CD14-positive monocyte (primary cell): ENCODE measurements around the gene RUNX2. TPM values are rescaled to one million over a fixed set of nuclear protein-coding genes. Genes with fewer than 3 reads are reported as not detected.

Source experiments
- DNase-seq, 3 donors: peaks; one replicate each; pipeline ENCODE4 v3.0.0-alpha.2; 2011 to 2022
- H2AFZ ChIP-seq: 2 replicates; pipeline ENCODE4 v1.6.0; 2012; ENCODE audit warnings: mild to moderate bottlenecking, low read depth, low read length, inconsistent platforms; ENCODE audit not compliant: insufficient read depth, poor library complexity, severe bottlenecking
- H3K27ac ChIP-seq, 2 donors: 1 replicate in 1 of 2; 2 replicates in 1 of 2; pipeline ENCODE4 v1.5.1; 2012 to 2013; ENCODE audit warnings: low read length in 2 of 2, control low read depth in 1 of 2, inconsistent platforms in 1 of 2, low read depth in 1 of 2, mild to moderate bottlenecking in 1 of 2
- H3K27me3 ChIP-seq, 2 donors: one replicate each; pipeline versions ENCODE4 v1.6.0 to v1.6.1; 2011 to 2013; ENCODE audit warnings: low read length in 2 of 2; ENCODE audit not compliant: control insufficient read depth in 2 of 2, insufficient read depth in 2 of 2
- H3K36me3 ChIP-seq, 2 donors: replicated peaks in 1 of 2; 1 replicate in 1 of 2; 2 replicates in 1 of 2; pipeline versions ENCODE4 v1.5.1 to v1.6.1; 2012 to 2013; ENCODE audit warnings: low read length in 2 of 2, control low read depth in 1 of 2, inconsistent platforms in 1 of 2, mild to moderate bottlenecking in 1 of 2; ENCODE audit not compliant: insufficient read depth in 2 of 2, control insufficient read depth in 1 of 2
- H3K4me1 ChIP-seq, 2 donors: 1 replicate in 1 of 2; 2 replicates in 1 of 2; pipeline versions ENCODE4 v1.5.1 to v1.6.1; 2012 to 2013; ENCODE audit warnings: low read length in 2 of 2, control low read depth in 1 of 2, inconsistent platforms in 1 of 2, mild to moderate bottlenecking in 1 of 2, moderate library complexity in 1 of 2; ENCODE audit not compliant: insufficient read depth in 2 of 2, control insufficient read depth in 1 of 2
- H3K4me2 ChIP-seq: replicated peaks from 2 replicates; pipeline ENCODE3; 2012; ENCODE audit warnings: low read length, moderate library complexity, mild to moderate bottlenecking; ENCODE audit not compliant: poor library complexity, severe bottlenecking; ENCODE audit errors: extremely low read depth
- H3K4me3 ChIP-seq, 3 experiments: fragments of 200-600 bp in 1 of 3; sonication (generic) in 1 of 3; replicated peaks in 1 of 3; 1 replicate in 2 of 3; 2 replicates in 1 of 3; pipeline ENCODE4 v1.5.1; 2011 to 2013; ENCODE audit warnings: low read length in 3 of 3, mild to moderate bottlenecking in 3 of 3, control low read depth in 2 of 3, low read depth in 2 of 3, inconsistent platforms in 1 of 3, moderate library complexity in 1 of 3
- H3K79me2 ChIP-seq: 2 replicates; pipeline ENCODE4 v1.6.0; 2012; ENCODE audit warnings: mild to moderate bottlenecking, control low read depth, inconsistent platforms, low read length, moderate library complexity; ENCODE audit not compliant: insufficient read depth
- H3K9ac ChIP-seq: 2 replicates; pipeline ENCODE4 v1.6.0; 2017; ENCODE audit warnings: low read length, mild to moderate bottlenecking; ENCODE audit not compliant: insufficient read depth, poor library complexity, severe bottlenecking
- H3K9me3 ChIP-seq, 2 donors: replicated peaks in 1 of 2; 1 replicate in 1 of 2; 2 replicates in 1 of 2; pipeline versions ENCODE4 v1.5.1 to v1.6.1; 2012 to 2013; ENCODE audit warnings: low read length in 2 of 2, control low read depth in 1 of 2; ENCODE audit not compliant: control insufficient read depth in 1 of 2, insufficient read depth in 1 of 2
- H4K20me1 ChIP-seq: 2 replicates; pipeline ENCODE4 v1.6.0; 2012; ENCODE audit warnings: mild to moderate bottlenecking, low read length, control low read depth, moderate library complexity; ENCODE audit not compliant: insufficient read depth
- H3K27ac Mint-ChIP-seq, 7 donors: one replicate each; pipeline ENCODE4 v1.8.0; 2020; ENCODE audit warnings: mild to moderate bottlenecking in 7 of 7, mixed read lengths in 7 of 7, moderate library complexity in 6 of 7, inconsistent platforms in 2 of 7
- H3K27me3 Mint-ChIP-seq, 3 donors: one replicate each; pipeline ENCODE4 v1.8.0; 2021 to 2022; ENCODE audit warnings: low read depth in 3 of 3, mild to moderate bottlenecking in 3 of 3, mixed read lengths in 3 of 3, moderate library complexity in 3 of 3, inconsistent platforms in 1 of 3
- H3K36me3 Mint-ChIP-seq, 2 donors: one replicate each; pipeline ENCODE4 v1.8.0; 2020; ENCODE audit warnings: mixed read lengths in 2 of 2, inconsistent platforms in 1 of 2, mild to moderate bottlenecking in 1 of 2
- H3K4me1 Mint-ChIP-seq: one replicate; pipeline ENCODE4 v1.8.0; 2020; ENCODE audit warnings: mild to moderate bottlenecking, mixed read lengths
- H3K4me3 Mint-ChIP-seq, 2 donors: one replicate each; pipeline ENCODE4 v1.8.0; 2020; ENCODE audit warnings: mild to moderate bottlenecking in 2 of 2, mixed read lengths in 2 of 2, moderate library complexity in 1 of 2
- H3K9me3 Mint-ChIP-seq, 7 donors: one replicate each; pipeline ENCODE4 v1.8.0; 2020 to 2022; ENCODE audit warnings: mixed read lengths in 7 of 7, mild to moderate bottlenecking in 6 of 7, moderate library complexity in 6 of 7, inconsistent platforms in 2 of 7
- WGBS: methylation state at CpG from one replicate; pipeline ENCODE4 v1.1.5; 2013; ENCODE audit warnings: missing lambda C conversion rate; ENCODE audit not compliant: insufficient coverage; 5-methylcytosine and 5-hydroxymethylcytosine counted together
- intact Hi-C, 2 donors: fragments of 100-400 bp; cut with micrococcal nuclease; formaldehyde crosslinking; loops; one replicate each; pipeline versions ENCODE4 v1.15.0 to v1.15.1; 2023
- polyA plus RNA-seq, 3 donors: library from polyadenylated mRNA; depleted of rRNA in 1 of 3; unstranded in 2 of 3; stranded (reverse) in 1 of 3; fragments of 300-500 nt in 2 of 3; fragments of >200 nt in 1 of 3; fragmentation: Illumina TruSeq in 2 of 3; gene quantifications; 1 replicate in 2 of 3; 2 replicates in 1 of 3; pipeline ENCODE4 v1.2.3, GENCODE V29; 2012 to 2021
- TF ChIP-seq, protein P1 (sequence below): fragments of 200-600 bp; IDR thresholded peaks from one replicate; pipeline ENCODE4 v1.8.0; 2022; ENCODE audit warnings: antibody characterized with exemption, mild to moderate bottlenecking

RUNX2 gene
- polyA plus RNA-seq, 3 donors = 1.3 to 5.0 (median 2.5) TPM

DNA sequence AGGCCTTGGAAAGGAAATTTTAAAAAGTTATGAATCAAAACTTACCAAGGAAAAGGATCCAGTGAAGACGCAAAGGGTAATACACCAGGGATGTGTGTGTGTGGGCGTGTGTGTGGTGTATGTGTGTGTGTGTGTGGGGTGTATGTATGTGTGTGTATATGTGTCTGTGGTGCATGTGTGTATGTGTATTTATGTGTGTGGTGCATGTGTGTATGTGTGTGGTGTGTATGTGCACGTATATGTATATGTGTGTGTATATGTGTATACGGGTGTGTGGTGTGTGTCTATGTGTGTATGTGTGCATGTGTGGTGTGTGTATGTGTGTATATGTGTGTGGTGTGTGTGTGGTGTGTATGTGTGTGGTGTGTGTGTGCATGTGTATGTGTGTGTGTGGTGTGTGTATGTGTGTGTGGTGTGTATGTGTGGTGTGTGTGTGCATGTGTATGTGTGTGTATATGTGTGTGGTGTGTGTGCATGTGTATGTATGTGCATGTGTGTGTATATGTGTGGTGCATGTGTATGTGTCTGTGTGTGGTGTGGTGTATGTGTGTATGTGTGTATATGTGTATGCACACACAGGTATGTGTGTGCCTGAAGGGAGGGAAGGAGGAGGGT lies 225.7 kb downstream of the RUNX2 start:
- peak overlapping the region in 1 of 7 donors; percentile 32 for H3K27ac Mint-ChIP-seq
- no peak for DNase-seq
- H3K36me3 ChIP-seq = no peaks in the 10 kb centered on the region
- H3K27me3 ChIP-seq = no peaks in the 10 kb centered on the region
- no peaks in the 10 kb centered on the region for H3K4me1 Mint-ChIP-seq
- H3K79me2 ChIP-seq = no peaks in the 10 kb centered on the region
- no peak overlapping the region for H2AFZ ChIP-seq
- no peak overlapping the region for H3K4me3 ChIP-seq
- no peaks in the 10 kb centered on the region for H3K9me3 ChIP-seq
- 92% methylated on average over 4 of the region's 4 CpGs for WGBS
- TF ChIP-seq, protein P1, sequence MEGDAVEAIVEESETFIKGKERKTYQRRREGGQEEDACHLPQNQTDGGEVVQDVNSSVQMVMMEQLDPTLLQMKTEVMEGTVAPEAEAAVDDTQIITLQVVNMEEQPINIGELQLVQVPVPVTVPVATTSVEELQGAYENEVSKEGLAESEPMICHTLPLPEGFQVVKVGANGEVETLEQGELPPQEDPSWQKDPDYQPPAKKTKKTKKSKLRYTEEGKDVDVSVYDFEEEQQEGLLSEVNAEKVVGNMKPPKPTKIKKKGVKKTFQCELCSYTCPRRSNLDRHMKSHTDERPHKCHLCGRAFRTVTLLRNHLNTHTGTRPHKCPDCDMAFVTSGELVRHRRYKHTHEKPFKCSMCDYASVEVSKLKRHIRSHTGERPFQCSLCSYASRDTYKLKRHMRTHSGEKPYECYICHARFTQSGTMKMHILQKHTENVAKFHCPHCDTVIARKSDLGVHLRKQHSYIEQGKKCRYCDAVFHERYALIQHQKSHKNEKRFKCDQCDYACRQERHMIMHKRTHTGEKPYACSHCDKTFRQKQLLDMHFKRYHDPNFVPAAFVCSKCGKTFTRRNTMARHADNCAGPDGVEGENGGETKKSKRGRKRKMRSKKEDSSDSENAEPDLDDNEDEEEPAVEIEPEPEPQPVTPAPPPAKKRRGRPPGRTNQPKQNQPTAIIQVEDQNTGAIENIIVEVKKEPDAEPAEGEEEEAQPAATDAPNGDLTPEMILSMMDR = no peak
- no peak overlapping the region for H3K27ac ChIP-seq
- intact Hi-C loops = no loop called here
- H3K4me3 Mint-ChIP-seq = no peak overlapping the region
- no peaks in the 10 kb centered on the region for H3K9me3 Mint-ChIP-seq
- H3K27me3 Mint-ChIP-seq = peaks cover 0 to 2% (median 0%) of the 10 kb centered on the region in 3 donors
- H3K4me1 ChIP-seq = no peaks in the 10 kb centered on the region
- H3K36me3 Mint-ChIP-seq = peaks cover 0 to 4% of the 10 kb centered on the region in 2 donors
- H3K4me2 ChIP-seq = no peak overlapping the region
- H3K9ac ChIP-seq = no peak overlapping the region
- H4K20me1 ChIP-seq = no peaks in the 10 kb centered on the region

DNA sequence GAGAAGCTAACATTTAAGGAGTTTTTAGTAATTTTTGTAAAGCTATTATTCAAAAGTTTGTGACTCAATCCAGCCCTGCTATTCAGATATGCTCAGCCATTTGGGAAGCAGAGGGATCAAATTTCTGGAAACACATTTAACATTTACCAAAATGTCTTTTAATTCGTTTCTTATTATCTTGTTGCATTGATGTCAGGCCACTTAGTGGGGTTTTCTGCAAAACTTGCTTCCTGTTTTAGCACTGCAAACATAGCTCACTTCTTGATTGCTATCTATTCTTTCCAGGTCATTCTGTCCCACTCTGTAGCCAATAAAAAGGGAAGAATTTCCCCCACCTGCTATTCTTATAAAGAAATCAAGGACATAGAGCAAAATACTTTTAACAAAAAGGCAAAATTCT lies 226.5 kb downstream of the RUNX2 start:
- Mint-ChIP-seq H3K4me3 (no peak overlapping the region), H3K9me3 (no peaks in the 10 kb centered on the region), H3K27ac (no peak overlapping the region), H3K4me1 (no peaks in the 10 kb centered on the region), H3K36me3 (no peaks in the 10 kb centered on the region), H3K27me3 (peaks cover 0 to 2% (median 0%) of the 10 kb centered on the region in 3 donors)
- H3K27me3 ChIP-seq = no peaks in the 10 kb centered on the region
- no CpG with 5 or more reads among the region's 1 CpG for WGBS
- H3K9ac ChIP-seq = no peak overlapping the region
- H3K4me3 ChIP-seq = no peak overlapping the region
- no peaks in the 10 kb centered on the region for H3K36me3 ChIP-seq
- no peak for DNase-seq
- H2AFZ ChIP-seq = no peak overlapping the region
- H4K20me1 ChIP-seq = no peaks in the 10 kb centered on the region
- no peaks in the 10 kb centered on the region for H3K9me3 ChIP-seq
- no peaks in the 10 kb centered on the region for H3K79me2 ChIP-seq
- intact Hi-C loops = no loop called here
- TF ChIP-seq, protein P1 = no peak
- no peak overlapping the region for H3K27ac ChIP-seq
- H3K4me1 ChIP-seq = no peaks in the 10 kb centered on the region
- H3K4me2 ChIP-seq = no peak overlapping the region
